Adrenal gland (tissue), 5 donors: ENCODE results near the gene ARHGAP26.

Experiments used
- POLR2A ChIP-seq, 2 donors: fragments of 450-650 bp; IDR thresholded peaks; one replicate each; pipeline ENCODE4 v1.6.1; 2017; ENCODE audit warnings: antibody characterized with exemption in 2 of 2, mild to moderate bottlenecking in 2 of 2, moderate library complexity in 1 of 2
- TF ChIP-seq, protein P1 (sequence below), 6 experiments: fragments of 450-650 bp in 4 of 6; fragments of 200-600 bp in 2 of 6; sonication (generic) in 1 of 6; IDR thresholded peaks; 1 replicate in 5 of 6; 2 replicates in 1 of 6; pipeline versions ENCODE4 v1.5.1 to v1.8.0; 2016 to 2021; ENCODE audit warnings: antibody characterized with exemption in 6 of 6, mild to moderate bottlenecking in 2 of 6, moderate library complexity in 1 of 6
- donor health status: DM: no; HTN: no; CAD: no.

DNA sequence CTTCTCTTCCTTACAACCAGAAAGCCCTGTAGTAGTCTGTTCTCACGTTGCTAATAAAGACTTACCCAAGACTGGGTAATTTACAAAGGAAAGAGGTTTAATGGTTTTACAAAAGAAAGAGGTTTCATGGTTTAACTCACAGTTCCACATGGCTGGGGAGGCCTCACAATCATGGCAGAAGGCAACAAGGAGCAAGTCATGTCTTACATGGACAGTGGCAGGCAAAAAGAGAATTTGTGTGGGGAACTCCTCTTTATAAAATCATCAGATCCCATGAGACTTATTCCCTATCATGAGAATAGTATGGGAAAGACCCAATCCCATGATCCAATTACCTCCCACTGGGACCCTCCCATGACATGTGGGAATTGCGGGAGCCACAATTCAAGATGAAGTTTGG is 468.4 kb downstream of the ARHGAP26 start:
- TF ChIP-seq, protein P1, sequence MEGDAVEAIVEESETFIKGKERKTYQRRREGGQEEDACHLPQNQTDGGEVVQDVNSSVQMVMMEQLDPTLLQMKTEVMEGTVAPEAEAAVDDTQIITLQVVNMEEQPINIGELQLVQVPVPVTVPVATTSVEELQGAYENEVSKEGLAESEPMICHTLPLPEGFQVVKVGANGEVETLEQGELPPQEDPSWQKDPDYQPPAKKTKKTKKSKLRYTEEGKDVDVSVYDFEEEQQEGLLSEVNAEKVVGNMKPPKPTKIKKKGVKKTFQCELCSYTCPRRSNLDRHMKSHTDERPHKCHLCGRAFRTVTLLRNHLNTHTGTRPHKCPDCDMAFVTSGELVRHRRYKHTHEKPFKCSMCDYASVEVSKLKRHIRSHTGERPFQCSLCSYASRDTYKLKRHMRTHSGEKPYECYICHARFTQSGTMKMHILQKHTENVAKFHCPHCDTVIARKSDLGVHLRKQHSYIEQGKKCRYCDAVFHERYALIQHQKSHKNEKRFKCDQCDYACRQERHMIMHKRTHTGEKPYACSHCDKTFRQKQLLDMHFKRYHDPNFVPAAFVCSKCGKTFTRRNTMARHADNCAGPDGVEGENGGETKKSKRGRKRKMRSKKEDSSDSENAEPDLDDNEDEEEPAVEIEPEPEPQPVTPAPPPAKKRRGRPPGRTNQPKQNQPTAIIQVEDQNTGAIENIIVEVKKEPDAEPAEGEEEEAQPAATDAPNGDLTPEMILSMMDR (IDR thresholded peaks at IDR 0.05) = no peak
- no peak for TF ChIP-seq POLR2A (IDR thresholded peaks at IDR 0.05)
